ENCODE measurements around the gene GNAQ.

DNA sequence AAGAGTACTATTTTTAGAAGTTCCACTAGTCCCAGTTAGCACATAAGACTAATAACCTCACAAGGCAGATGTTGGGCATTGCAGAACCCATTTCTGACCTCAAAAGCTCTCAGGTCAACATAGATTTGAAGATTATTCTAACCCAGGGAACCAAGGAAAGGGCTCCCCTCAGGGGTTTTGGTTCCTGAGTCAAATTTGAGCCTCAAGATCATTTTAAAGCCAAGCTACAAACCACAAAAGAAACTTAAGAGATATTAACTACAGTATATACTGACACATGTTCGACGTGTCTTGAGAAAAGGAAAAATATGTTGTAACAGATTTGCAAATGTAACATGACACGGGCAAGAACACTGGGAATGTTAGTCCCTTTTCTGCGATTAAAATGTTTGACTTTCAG lies 88.6 kb downstream of the GNAQ start:
- TF ChIP-seq EZH2 (IDR thresholded peaks at IDR 0.05; ENCODE audit: low read length) (no peak), CTCF (optimal IDR thresholded peaks at IDR 0.05 in 1 of 3, IDR thresholded peaks at IDR 0.05 in 1 of 3, conservative IDR thresholded peaks at IDR 0.05 in 1 of 3; ENCODE audit: extremely low read depth in 1 of 3, insufficient read depth in 2 of 3, low read length in 3 of 3) (no peak)

Data from keratinocyte (primary cell).